HG02642 (cell line): ENCODE results near the gene NEK4.
"Not testable (repeated sequence)": the region's sequence is repeated elsewhere in the genome, so short reads cannot be mapped to it uniquely, and the experiment has no call there.

Source experiments
- ATAC-seq: cut with Tn5 transposase; IDR thresholded peaks from one replicate; pipeline ENCODE4 v1.9.1; 2021; ENCODE audit warnings: mild to moderate bottlenecking; ENCODE audit not compliant: unreplicated experiment, poor library complexity

Gene NEK4

DNA sequence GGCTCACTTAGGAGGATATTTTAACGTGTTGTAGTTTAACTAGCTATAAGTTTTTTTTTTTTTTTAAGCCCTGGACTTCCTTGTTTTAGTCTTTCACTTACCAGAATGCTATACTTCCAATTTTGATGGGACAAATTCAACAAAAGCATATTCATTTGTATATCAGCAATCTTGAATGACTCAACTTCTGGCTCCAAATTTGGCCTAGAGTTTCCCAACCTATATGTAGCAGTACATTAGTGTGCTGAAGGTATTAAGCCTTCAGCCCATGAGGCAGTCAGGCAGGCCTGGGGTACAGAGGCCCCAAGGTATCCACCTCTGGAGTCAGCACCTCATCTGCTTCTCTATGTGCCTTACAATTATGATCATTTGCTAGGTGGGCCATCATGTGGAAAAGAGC lies 90.9 kb downstream of the NEK4 start:
- ATAC-seq: no peak

DNA sequence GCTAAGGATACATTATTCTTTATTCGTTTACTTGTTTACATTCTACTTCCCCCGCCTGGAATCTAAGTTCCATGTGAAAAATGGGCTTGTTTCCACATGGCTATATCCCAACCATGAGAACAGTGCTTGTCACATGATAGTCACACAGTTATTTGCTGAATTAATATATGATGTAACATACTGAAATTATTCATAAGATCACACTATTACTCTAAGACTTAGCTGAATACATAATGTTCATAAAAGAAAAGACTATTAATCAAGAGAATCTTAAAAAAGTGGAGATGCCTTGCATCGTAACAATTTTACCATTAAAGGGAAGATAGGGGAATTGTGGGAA lies 91.6 kb downstream of the NEK4 start:
- no peak for ATAC-seq

- ATAC-seq: no peak
Observed at GRCh38 chr3:52678265-52679198, 92.2 kb downstream of the NEK4 start.

DNA sequence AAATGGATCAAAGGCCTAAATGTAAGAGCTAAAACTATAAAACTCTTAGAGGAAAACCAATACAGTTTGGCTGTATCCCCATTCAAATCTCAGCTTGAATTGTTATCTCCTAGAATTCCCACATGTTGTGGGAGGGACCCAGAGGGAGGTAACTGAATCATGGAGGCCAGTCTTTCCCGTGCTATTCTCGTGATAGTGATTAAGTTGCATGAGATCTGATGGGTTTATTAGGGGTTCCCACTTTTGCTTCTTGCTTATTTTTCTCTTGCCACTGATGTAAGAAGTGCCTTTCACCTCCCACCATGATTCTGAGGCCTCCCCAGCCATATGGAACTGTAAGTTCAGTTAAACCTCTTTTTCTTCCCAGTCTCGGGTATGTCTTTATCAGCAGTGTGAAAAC lies 94.5 kb downstream of the NEK4 start:
- ATAC-seq: not testable (repeated sequence)

GRCh38 chr3:52671676-52672075 lies 99.1 kb downstream of the NEK4 start:
- ATAC-seq: no peak

- peak; percentile 77 for ATAC-seq
Observed at GRCh38 chr3:52670621-52671521, 99.9 kb downstream of the NEK4 start.

- ATAC-seq: no peak
Observed at GRCh38 chr3:52663098-52663497, 107.6 kb downstream of the NEK4 start.

DNA sequence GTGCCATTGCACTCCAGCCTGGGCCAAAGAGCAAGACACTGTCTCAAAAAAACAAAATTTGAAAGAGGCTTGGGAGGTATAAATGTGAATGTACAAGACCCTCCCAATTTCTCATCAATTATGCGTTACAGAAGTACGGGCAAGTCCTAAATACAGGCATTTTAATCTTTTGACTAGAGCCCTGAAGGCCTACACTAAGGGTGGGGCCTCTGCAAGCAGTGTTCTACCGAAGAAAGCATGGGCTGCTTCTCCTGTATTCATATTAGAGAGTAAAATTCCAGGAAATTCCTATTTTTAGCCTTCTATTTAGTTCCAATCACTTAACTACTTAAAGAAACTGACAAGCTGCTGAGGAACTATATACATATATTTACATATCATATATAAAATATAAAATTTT lies 110.7 kb downstream of the NEK4 start:
- ATAC-seq: no peak
